Vagina (tissue), 2 donors: ENCODE results near the gene FOXR1.

Source experiments
- POLR2A ChIP-seq, 2 donors: fragments of 450-650 bp; IDR thresholded peaks; one replicate each; pipeline ENCODE4 v1.6.1; 2017; ENCODE audit warnings: antibody characterized with exemption in 2 of 2, mild to moderate bottlenecking in 2 of 2, moderate library complexity in 2 of 2
- TF ChIP-seq, protein P1 (sequence below), 3 experiments: fragments of 450-650 bp in 2 of 3; fragments of 200-600 bp in 1 of 3; sonication (generic) in 1 of 3; IDR thresholded peaks; one replicate each; pipeline ENCODE4 v1.5.1; 2017 to 2019; ENCODE audit warnings: antibody characterized with exemption in 3 of 3, mild to moderate bottlenecking in 2 of 3, moderate library complexity in 2 of 3

DNA sequence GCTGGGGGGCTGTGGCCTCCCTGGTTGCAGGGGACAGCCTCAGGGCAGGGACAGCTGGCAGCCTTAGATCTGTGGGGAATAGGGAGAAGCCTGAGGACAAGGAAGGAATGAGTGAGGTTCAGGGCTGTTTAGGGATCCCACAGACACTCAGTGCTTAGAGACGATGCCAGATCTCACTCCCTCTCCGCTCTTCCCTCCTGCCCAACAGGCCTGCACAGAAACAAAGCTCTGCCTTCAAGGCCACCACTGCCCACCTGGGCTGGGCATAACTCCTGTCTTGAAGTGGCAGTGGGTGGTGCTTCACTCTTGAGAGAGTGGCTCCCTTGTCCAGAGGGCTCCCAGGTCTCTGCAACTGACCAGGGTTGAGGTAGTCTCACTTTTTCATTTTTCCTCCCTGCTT, 13.3 kb downstream of the FOXR1 start:
- TF ChIP-seq, protein P1, sequence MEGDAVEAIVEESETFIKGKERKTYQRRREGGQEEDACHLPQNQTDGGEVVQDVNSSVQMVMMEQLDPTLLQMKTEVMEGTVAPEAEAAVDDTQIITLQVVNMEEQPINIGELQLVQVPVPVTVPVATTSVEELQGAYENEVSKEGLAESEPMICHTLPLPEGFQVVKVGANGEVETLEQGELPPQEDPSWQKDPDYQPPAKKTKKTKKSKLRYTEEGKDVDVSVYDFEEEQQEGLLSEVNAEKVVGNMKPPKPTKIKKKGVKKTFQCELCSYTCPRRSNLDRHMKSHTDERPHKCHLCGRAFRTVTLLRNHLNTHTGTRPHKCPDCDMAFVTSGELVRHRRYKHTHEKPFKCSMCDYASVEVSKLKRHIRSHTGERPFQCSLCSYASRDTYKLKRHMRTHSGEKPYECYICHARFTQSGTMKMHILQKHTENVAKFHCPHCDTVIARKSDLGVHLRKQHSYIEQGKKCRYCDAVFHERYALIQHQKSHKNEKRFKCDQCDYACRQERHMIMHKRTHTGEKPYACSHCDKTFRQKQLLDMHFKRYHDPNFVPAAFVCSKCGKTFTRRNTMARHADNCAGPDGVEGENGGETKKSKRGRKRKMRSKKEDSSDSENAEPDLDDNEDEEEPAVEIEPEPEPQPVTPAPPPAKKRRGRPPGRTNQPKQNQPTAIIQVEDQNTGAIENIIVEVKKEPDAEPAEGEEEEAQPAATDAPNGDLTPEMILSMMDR (IDR thresholded peaks at IDR 0.05): no peak
- TF ChIP-seq POLR2A (IDR thresholded peaks at IDR 0.05): no peak
